Sigmoid colon (tissue), 7 donors: ENCODE data around the gene VEPH1. TPM values are rescaled to one million over a fixed set of nuclear protein-coding genes. Genes with fewer than 3 reads are reported as not detected.
"Not testable (repeated sequence)": the region's sequence is repeated elsewhere in the genome, so short reads cannot be mapped to it uniquely, and the experiment has no call there.

Source experiments
- DNase-seq: peaks from one replicate; pipeline ENCODE4 v3.0.0-alpha.2; 2019
- H3K27ac ChIP-seq, 4 donors: fragments of 200-600 bp; sonication (generic); one replicate each; pipeline ENCODE4 v1.5.1; 2016 to 2019; ENCODE audit warnings: mild to moderate bottlenecking in 1 of 4
- H3K27me3 ChIP-seq, 3 donors: fragments of 200-600 bp; sonication (generic); one replicate each; pipeline ENCODE4 v1.5.1; 2019; ENCODE audit warnings: mild to moderate bottlenecking in 1 of 3
- H3K36me3 ChIP-seq, 4 donors: fragments of 200-600 bp; sonication (generic); one replicate each; pipeline ENCODE4 v1.5.1; 2016 to 2019
- H3K4me1 ChIP-seq, 4 donors: fragments of 200-600 bp; sonication (generic); one replicate each; pipeline ENCODE4 v1.5.1; 2017 to 2019
- H3K4me3 ChIP-seq, 4 donors: fragments of 200-600 bp; sonication (generic); one replicate each; pipeline ENCODE4 v1.5.1; 2017 to 2019; ENCODE audit warnings: mild to moderate bottlenecking in 2 of 4, moderate library complexity in 1 of 4
- H3K9me3 ChIP-seq, 4 donors: fragments of 200-600 bp in 3 of 4; sonication (generic) in 3 of 4; one replicate each; pipeline versions ENCODE4 v1.5.1 to v1.6.1; 2013 to 2019
- EP300 ChIP-seq, 4 donors: sonication (generic); formaldehyde crosslinking; IDR thresholded peaks; one replicate each; pipeline ENCODE4 v1.6.1; 2017; ENCODE audit warnings: antibody characterized with exemption in 4 of 4
- POLR2A ChIP-seq, 2 donors: fragments of 450-650 bp; IDR thresholded peaks; one replicate each; pipeline ENCODE4 v1.6.1; 2016; ENCODE audit warnings: antibody characterized with exemption in 2 of 2, mild to moderate bottlenecking in 2 of 2, moderate library complexity in 2 of 2
- POLR2AphosphoS5 ChIP-seq, 4 donors: sonication (generic); formaldehyde crosslinking; IDR thresholded peaks; one replicate each; pipeline ENCODE4 v1.6.1; 2017; ENCODE audit warnings: antibody characterized with exemption in 4 of 4
- WGBS, 2 donors: extraction: QIAGEN DNeasy Blood & Tissue Kit; methylation state at CpG; one replicate each; pipeline ENCODE4 v1.1.7; 2013; 5-methylcytosine and 5-hydroxymethylcytosine counted together
- intact Hi-C: fragments of 100-400 bp; cut with DNase I; formaldehyde crosslinking; loops from one replicate; pipeline ENCODE4 v1.15.1; 2023
- polyA plus RNA-seq, 3 donors: library from polyadenylated mRNA; stranded (reverse); fragments of 200-250 nt; gene quantifications; one replicate each; pipeline ENCODE4 v1.2.3, GENCODE V29; 2013
- total RNA-seq, 4 donors: library from RNA; depleted of rRNA; stranded (reverse); fragments of >200 nt; gene quantifications; one replicate each; pipeline ENCODE4 v1.1.0, GENCODE V29; 2016
- TF ChIP-seq, protein P1 (sequence below), 4 experiments: fragments of 450-650 bp in 3 of 4; fragments of 200-600 bp in 1 of 4; IDR thresholded peaks; one replicate each; pipeline ENCODE4 v1.5.1; 2016 to 2019; ENCODE audit warnings: antibody characterized with exemption in 4 of 4, mild to moderate bottlenecking in 3 of 4, moderate library complexity in 2 of 4
- donor health status: healthy with polysubstance abuse.
- donor health status: Bipolar disorder and iron deficiency.
- donor health status: healthy.

VEPH1 gene
- total and polyA plus RNA-seq, 7 donors = 0.14 to 1.8 (median 0.87) TPM; not detected in 1

DNA sequence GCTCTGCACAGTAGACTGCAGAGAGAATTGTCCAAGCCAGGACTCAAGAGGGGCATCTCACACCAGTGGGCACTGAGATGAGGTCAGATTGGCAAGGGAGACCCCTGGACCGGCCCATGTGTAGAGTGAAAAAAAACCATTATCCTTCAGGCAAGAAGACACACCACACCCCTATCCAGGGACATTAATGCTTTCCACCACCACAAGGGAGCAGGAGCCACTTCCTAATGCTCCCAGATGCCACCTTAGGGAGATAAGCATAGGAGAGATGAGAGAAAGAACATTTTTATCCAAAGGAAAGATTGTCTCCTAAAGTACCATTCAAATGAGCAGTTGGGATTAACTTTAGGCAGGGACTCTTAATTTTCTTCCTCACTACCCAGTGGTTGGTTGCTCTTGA lies 176.2 kb downstream of the VEPH1 start:
- no peak for DNase-seq
- Histone ChIP-seq H3K36me3 (no peaks in the 10 kb centered on the region), H3K9me3 (no peaks in the 10 kb centered on the region), H3K27ac (no peak overlapping the region), H3K4me3 (no peak overlapping the region), H3K4me1 (no peaks in the 10 kb centered on the region), H3K27me3 (no peaks in the 10 kb centered on the region)
- WGBS, 2 donors = 86 to 91% methylated on average over 1 of the region's 1 CpG
- TF ChIP-seq EP300 (IDR thresholded peaks at IDR 0.05) (no peak), POLR2A (IDR thresholded peaks at IDR 0.05) (no peak), POLR2AphosphoS5 (IDR thresholded peaks at IDR 0.05) (no peak)
- TF ChIP-seq, protein P1, sequence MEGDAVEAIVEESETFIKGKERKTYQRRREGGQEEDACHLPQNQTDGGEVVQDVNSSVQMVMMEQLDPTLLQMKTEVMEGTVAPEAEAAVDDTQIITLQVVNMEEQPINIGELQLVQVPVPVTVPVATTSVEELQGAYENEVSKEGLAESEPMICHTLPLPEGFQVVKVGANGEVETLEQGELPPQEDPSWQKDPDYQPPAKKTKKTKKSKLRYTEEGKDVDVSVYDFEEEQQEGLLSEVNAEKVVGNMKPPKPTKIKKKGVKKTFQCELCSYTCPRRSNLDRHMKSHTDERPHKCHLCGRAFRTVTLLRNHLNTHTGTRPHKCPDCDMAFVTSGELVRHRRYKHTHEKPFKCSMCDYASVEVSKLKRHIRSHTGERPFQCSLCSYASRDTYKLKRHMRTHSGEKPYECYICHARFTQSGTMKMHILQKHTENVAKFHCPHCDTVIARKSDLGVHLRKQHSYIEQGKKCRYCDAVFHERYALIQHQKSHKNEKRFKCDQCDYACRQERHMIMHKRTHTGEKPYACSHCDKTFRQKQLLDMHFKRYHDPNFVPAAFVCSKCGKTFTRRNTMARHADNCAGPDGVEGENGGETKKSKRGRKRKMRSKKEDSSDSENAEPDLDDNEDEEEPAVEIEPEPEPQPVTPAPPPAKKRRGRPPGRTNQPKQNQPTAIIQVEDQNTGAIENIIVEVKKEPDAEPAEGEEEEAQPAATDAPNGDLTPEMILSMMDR (IDR thresholded peaks at IDR 0.05) = no peak
- intact Hi-C loops = no loop called here

DNA sequence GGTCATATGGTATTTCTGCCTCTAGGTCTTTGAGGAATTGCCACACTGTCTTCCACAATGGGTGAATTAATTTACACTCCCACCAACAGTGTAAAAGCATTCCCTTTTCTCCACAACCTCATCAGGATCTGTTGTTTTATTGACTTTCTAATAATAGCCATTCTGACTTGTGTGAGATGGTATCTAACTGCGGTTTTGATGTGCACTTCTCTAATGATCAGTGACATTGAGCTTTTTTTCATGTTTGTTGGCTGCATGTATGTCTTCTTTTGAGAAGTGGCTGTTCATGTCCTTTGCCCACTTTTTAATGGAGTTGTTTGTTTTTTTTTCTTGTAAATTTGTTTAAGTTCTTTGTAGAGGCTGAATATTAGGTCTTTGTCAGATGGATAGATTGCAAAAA lies 178.3 kb downstream of the VEPH1 start:
- H3K4me3 ChIP-seq, H3K4me1 ChIP-seq, DNase-seq, H3K36me3 ChIP-seq, H3K27ac ChIP-seq, intact Hi-C loops, H3K9me3 ChIP-seq, H3K27me3 ChIP-seq: not testable (repeated sequence)
- WGBS, 2 donors = 91% methylated on average over 1 of the region's 1 CpG

DNA sequence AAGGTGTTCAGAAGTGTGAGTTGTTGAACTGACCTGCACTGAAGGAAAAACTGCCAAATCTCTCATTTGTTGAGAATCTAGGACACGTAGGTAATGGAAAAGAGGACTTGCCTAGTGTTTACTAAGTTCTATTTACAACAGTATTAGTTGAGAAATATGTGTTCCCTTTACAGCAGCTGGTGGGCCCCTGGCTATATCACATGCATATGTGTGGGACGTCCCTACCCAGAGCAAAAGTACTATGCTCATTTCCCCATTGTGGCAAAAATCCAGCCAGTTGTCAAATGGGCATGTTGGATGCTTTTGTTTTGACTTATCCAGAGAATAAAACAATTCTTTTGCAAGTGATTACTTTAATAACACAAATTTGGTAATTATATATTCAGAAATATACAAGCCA lies 179.9 kb downstream of the VEPH1 start:
- WGBS, 2 donors = 80 to 87% methylated on average over 2 of the region's 2 CpGs
- Histone ChIP-seq H3K36me3 (no peaks in the 10 kb centered on the region), H3K27me3 (no peaks in the 10 kb centered on the region), H3K27ac (no peak overlapping the region), H3K4me3 (no peak overlapping the region), H3K9me3 (no peaks in the 10 kb centered on the region), H3K4me1 (no peaks in the 10 kb centered on the region)
- no peak for DNase-seq
- intact Hi-C loops = no loop called here
- no peak for TF ChIP-seq POLR2A (IDR thresholded peaks at IDR 0.05)
- TF ChIP-seq POLR2AphosphoS5 (IDR thresholded peaks at IDR 0.05) = no peak
- TF ChIP-seq, protein P1 (IDR thresholded peaks at IDR 0.05) = no peak
- no peak for TF ChIP-seq EP300 (IDR thresholded peaks at IDR 0.05)

DNA sequence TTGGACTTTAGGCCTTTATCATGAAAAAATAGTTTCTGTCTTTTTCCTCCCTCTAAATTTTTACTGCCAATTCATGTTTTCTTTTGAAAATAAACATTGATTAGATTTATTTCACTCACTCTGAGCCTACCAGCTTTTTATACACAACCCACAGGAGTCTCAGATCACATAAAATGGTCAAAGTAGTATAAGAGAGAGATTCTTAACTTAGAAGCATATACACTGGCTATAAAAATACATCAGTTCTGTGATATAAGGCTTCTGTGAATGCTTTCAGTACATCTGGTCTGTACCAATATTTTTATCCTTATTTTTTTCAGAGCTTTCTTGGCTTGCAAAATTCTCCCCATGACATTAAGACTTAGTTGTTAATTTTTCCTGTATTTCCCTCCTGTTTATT lies 183.5 kb downstream of the VEPH1 start:
- no peaks in the 10 kb centered on the region for H3K9me3 ChIP-seq
- no peaks in the 10 kb centered on the region for H3K36me3 ChIP-seq
- no peaks in the 10 kb centered on the region for H3K27me3 ChIP-seq
- no peak overlapping the region for H3K27ac ChIP-seq
- intact Hi-C loops = no loop called here
- no peak overlapping the region for H3K4me3 ChIP-seq
- no peak for DNase-seq
- no peaks in the 10 kb centered on the region for H3K4me1 ChIP-seq
- no peak for TF ChIP-seq EP300 (IDR thresholded peaks at IDR 0.05)
- TF ChIP-seq POLR2A (IDR thresholded peaks at IDR 0.05) = no peak
- TF ChIP-seq, protein P1 (IDR thresholded peaks at IDR 0.05) = no peak
- no peak for TF ChIP-seq POLR2AphosphoS5 (IDR thresholded peaks at IDR 0.05)

DNA sequence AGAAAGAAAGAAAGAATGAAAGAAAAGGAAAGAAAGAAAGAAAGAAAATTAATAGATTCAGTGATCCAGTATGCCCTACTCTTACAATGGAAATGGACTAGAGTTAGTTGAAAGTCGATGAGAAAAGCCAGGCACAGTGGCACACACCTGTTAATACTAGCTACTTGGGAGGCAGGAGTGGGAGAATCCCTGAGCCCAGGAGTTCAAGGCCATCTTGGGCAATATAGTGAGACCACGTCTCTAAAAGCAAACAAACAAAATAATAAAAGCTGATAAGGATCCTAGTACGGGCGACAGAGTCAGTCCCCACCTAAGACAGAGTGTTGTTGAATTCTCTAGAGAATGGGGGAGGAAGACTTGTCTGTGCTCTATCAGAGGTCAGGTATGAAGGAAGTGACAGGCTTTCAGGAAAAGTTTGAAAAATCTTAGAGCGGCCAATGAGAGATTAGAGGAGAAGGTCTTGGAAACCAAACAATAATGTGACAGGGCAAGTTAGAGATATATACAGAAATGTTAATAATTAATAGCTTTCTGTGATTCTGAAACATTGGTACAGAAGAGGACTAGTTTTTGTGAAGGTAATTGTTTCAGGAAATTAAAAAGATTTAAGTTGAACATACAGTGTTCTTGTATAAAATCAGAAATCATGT lies 184.5 kb downstream of the VEPH1 start:
- no peaks in the 10 kb centered on the region for H3K27me3 ChIP-seq
- WGBS, 2 donors = 44 to 64% methylated on average over 5 of the region's 5 CpGs
- intact Hi-C loops = no loop called here
- TF ChIP-seq EP300 (IDR thresholded peaks at IDR 0.05) = no peak
- TF ChIP-seq, protein P1 (IDR thresholded peaks at IDR 0.05) = no peak
- TF ChIP-seq POLR2AphosphoS5 (IDR thresholded peaks at IDR 0.05) = no peak
- no peak for TF ChIP-seq POLR2A (IDR thresholded peaks at IDR 0.05)
- H3K4me1 ChIP-seq = no peaks in the 10 kb centered on the region
- no peak for DNase-seq
- no peaks in the 10 kb centered on the region for H3K36me3 ChIP-seq
- H3K9me3 ChIP-seq = no peaks in the 10 kb centered on the region
- H3K4me3 ChIP-seq = no peak overlapping the region
- no peak overlapping the region for H3K27ac ChIP-seq
